ENCODE measurements around the gene ARPC5L. TPM values are rescaled to one million over a fixed set of nuclear protein-coding genes. Genes with fewer than 3 reads are reported as not detected.

The ARPC5L gene
- total and polyA plus RNA-seq, 2 of the 13 experiments (the other 11 are each of a cell fraction or from before 2014, with no cell fraction given), result 29.9 to 33.8 TPM

DNA sequence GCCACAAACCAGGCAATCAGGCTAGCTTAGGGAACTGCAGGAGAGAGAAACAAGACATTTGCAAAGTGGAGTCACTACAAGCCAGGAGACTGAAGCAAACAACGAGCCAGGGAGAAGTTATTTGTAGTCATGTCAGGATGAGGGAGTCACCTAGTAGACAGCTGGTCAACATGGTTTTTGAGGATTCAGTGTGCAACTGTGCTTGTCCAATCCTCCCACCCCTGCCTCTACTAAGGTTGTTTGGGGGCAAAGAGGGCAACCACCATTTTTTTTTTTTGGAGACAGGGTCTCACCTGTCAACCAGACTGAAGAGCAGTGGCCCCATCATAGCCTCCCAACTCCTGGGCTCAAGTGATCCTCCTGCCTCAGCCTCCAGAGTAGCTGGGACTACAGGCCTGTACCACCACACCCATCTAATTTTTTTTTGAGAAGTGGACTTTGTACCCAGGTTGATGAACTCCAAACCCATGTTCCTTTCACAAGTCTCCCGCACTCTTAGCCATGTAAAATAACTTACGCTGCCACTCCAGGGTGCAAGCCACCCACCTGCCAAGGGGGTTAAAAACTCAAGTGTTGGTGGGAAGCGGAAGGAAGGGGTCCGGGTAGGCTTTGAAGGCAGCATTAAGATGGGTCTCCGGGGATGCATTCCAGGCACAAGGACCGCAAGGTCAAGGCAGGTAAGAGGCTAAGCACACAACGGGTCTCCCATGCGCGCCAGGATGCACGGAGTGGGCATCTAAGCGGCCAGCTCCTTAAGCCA lies 1.2 kb upstream of the ARPC5L start (continued):
- TF ChIP-seq HCFC1 (IDR thresholded peaks at IDR 0.05; ENCODE audit: low read depth, low read length), result no peak
- TF ChIP-seq, protein P1, sequence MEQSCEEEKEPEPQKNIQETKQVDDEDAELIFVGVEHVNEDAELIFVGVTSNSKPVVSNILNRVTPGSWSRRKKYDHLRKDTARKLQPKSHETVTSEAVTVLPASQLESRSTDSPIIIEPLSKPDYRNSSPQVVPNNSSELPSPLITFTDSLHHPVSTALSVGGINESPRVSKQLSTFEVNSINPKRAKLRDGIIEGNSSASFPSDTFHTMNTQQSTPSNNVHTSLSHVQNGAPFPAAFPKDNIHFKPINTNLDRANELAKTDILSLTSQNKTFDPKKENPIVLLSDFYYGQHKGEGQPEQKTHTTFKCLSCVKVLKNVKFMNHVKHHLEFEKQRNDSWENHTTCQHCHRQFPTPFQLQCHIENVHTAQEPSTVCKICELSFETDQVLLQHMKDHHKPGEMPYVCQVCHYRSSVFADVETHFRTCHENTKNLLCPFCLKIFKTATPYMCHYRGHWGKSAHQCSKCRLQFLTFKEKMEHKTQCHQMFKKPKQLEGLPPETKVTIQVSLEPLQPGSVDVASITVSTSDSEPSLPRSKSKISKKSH (CRISPR knock-in tag; IDR thresholded peaks at IDR 0.05; ENCODE audit: borderline replicate concordance), result 0 out of 2 replicates have a peak, but pooled peaks have one; percentile 12
- TF ChIP-seq ZNF451 (CRISPR knock-in tag; IDR thresholded peaks at IDR 0.05), result no peak
- TF ChIP-seq, protein P2, sequence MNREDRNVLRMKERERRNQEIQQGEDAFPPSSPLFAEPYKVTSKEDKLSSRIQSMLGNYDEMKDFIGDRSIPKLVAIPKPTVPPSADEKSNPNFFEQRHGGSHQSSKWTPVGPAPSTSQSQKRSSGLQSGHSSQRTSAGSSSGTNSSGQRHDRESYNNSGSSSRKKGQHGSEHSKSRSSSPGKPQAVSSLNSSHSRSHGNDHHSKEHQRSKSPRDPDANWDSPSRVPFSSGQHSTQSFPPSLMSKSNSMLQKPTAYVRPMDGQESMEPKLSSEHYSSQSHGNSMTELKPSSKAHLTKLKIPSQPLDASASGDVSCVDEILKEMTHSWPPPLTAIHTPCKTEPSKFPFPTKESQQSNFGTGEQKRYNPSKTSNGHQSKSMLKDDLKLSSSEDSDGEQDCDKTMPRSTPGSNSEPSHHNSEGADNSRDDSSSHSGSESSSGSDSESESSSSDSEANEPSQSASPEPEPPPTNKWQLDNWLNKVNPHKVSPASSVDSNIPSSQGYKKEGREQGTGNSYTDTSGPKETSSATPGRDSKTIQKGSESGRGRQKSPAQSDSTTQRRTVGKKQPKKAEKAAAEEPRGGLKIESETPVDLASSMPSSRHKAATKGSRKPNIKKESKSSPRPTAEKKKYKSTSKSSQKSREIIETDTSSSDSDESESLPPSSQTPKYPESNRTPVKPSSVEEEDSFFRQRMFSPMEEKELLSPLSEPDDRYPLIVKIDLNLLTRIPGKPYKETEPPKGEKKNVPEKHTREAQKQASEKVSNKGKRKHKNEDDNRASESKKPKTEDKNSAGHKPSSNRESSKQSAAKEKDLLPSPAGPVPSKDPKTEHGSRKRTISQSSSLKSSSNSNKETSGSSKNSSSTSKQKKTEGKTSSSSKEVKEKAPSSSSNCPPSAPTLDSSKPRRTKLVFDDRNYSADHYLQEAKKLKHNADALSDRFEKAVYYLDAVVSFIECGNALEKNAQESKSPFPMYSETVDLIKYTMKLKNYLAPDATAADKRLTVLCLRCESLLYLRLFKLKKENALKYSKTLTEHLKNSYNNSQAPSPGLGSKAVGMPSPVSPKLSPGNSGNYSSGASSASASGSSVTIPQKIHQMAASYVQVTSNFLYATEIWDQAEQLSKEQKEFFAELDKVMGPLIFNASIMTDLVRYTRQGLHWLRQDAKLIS (CRISPR knock-in tag; IDR thresholded peaks at IDR 0.05), result no peak
- no peak for TF ChIP-seq SALL2 (CRISPR knock-in tag; IDR thresholded peaks at IDR 0.05)
- TF ChIP-seq KAT8 (CRISPR knock-in tag; IDR thresholded peaks at IDR 0.05), result no peak
- TF ChIP-seq, protein P3, sequence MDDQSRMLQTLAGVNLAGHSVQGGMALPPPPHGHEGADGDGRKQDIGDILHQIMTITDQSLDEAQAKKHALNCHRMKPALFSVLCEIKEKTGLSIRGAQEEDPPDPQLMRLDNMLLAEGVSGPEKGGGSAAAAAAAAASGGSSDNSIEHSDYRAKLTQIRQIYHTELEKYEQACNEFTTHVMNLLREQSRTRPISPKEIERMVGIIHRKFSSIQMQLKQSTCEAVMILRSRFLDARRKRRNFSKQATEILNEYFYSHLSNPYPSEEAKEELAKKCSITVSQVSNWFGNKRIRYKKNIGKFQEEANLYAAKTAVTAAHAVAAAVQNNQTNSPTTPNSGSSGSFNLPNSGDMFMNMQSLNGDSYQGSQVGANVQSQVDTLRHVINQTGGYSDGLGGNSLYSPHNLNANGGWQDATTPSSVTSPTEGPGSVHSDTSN (CRISPR knock-in tag; IDR thresholded peaks at IDR 0.05; ENCODE audit: borderline replicate concordance), result no peak
- TF ChIP-seq MBNL3 (CRISPR knock-in tag; conservative IDR thresholded peaks at IDR 0.05), result no peak
- no peak for TF ChIP-seq ZNF670 (CRISPR knock-in tag; IDR thresholded peaks at IDR 0.05; ENCODE audit: borderline replicate concordance)
- no peak for TF ChIP-seq ZNF484 (CRISPR knock-in tag; IDR thresholded peaks at IDR 0.05; ENCODE audit: borderline replicate concordance, low read depth)
- TF ChIP-seq, protein P4, sequence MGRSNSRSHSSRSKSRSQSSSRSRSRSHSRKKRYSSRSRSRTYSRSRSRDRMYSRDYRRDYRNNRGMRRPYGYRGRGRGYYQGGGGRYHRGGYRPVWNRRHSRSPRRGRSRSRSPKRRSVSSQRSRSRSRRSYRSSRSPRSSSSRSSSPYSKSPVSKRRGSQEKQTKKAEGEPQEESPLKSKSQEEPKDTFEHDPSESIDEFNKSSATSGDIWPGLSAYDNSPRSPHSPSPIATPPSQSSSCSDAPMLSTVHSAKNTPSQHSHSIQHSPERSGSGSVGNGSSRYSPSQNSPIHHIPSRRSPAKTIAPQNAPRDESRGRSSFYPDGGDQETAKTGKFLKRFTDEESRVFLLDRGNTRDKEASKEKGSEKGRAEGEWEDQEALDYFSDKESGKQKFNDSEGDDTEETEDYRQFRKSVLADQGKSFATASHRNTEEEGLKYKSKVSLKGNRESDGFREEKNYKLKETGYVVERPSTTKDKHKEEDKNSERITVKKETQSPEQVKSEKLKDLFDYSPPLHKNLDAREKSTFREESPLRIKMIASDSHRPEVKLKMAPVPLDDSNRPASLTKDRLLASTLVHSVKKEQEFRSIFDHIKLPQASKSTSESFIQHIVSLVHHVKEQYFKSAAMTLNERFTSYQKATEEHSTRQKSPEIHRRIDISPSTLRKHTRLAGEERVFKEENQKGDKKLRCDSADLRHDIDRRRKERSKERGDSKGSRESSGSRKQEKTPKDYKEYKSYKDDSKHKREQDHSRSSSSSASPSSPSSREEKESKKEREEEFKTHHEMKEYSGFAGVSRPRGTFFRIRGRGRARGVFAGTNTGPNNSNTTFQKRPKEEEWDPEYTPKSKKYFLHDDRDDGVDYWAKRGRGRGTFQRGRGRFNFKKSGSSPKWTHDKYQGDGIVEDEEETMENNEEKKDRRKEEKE (IDR thresholded peaks at IDR 0.05), result no peak
- TF ChIP-seq POLR2A (IDR thresholded peaks at IDR 0.05; ENCODE audit: insufficient read depth in 1 of 2, low read depth in 2 of 2, low read length in 2 of 2), result 0 out of 4 replicates have a peak, but pooled peaks of 1 of the 2 experiments have one; percentile 32
- no peak for TF ChIP-seq ZNF788 (CRISPR knock-in tag; IDR thresholded peaks at IDR 0.05; ENCODE audit: borderline replicate concordance)
- 0 out of 2 replicates have a peak, but pooled peaks have one; percentile 16 for TF ChIP-seq SOX5 (CRISPR knock-in tag; IDR thresholded peaks at IDR 0.05; ENCODE audit: borderline replicate concordance)
- TF ChIP-seq RXRB (CRISPR knock-in tag; IDR thresholded peaks at IDR 0.05; ENCODE audit: borderline replicate concordance), result no peak
- TF ChIP-seq ZNF746 (CRISPR knock-in tag; IDR thresholded peaks at IDR 0.05), result no peak
